GM19238 (cell line): ENCODE measurements around the gene PCDHGB4.
"Not testable (repeated sequence)": the region's sequence is repeated elsewhere in the genome, so short reads cannot be mapped to it uniquely, and the experiment has no call there.

ENCODE experiments used
- DNase-seq: peaks from one replicate; pipeline ENCODE4 v3.0.0; 2011; ENCODE audit warnings: low spot score; ENCODE audit not compliant: insufficient read length

PCDHGB4 gene

DNA sequence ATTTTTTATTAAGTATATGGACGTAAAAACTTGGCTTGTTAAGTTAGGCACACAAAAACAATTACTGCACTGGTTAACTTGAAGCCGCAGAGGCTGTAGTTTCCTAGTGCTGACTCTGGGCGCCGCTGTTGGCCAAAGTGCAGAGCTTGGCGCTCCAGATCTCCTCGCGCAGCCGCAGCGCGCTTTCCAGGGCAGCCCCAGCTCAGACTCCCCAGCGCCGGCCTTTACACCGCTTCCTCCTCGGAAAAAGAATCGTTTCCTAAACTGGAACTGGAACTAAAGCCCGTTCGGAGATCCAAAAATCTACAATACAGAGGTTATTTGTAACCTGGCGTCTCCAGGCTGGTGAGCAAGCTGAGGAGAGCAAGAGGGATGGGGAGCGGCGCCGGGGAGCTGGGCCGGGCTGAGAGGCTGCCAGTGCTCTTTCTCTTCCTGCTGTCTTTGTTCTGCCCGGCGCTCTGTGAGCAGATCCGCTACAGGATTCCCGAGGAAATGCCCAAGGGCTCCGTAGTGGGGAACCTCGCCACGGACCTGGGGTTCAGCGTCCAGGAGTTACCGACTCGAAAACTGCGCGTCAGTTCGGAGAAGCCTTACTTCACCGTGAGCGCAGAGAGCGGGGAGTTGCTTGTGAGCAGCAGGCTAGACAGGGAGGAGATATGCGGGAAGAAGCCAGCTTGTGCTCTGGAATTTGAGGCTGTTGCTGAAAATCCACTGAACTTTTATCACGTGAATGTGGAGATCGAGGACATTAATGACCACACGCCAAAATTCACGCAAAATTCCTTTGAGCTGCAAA, 10.5 kb downstream of the PCDHGB4 start, which contains the start of gene PCDHGB5:
TSS of gene PCDHGB5 (plus strand) at position 192 of the 796 bp plus-strand sequence. CDS start at position 373, 181 bp downstream.
- DNase-seq: peak; percentile 23

DNA sequence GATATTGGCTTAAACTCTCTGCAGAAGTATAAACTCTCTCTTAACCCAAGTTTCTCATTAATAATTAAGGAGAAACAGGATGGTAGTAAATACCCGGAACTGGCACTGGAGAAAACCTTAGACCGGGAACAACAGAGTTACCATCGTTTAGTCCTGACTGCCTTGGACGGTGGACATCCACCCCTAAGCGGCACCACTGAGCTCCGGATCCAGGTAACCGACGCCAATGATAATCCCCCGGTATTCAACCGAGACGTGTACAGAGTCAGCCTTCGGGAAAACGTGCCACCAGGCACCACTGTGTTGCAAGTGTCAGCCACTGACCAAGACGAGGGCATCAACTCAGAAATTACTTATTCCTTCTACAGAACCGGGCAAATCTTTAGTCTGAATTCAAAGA, 11.1 kb downstream of the PCDHGB4 start:
- DNase-seq: no peak

DNA sequence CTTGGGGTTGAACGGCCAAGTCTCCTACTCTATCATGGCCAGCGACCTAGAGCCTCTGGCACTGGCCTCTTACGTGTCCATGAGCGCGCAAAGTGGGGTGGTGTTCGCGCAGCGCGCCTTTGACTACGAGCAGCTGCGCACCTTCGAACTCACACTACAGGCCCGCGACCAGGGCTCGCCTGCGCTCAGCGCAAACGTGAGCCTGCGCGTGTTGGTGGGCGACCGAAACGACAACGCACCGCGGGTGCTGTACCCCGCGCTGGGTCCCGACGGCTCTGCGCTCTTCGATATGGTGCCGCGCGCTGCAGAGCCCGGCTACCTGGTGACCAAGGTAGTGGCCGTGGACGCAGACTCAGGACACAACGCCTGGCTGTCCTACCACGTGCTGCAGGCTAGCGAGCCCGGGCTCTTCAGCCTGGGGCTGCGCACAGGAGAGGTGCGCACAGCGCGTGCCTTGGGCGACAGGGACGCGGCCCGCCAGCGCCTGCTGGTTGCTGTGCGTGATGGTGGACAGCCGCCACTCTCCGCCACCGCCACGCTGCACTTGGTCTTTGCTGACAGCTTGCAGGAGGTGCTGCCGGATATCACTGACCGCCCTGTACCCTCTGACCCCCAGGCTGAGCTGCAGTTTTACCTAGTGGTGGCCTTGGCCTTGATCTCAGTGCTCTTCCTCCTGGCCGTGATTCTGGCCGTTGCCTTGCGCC, 12.2 kb downstream of the PCDHGB4 start:
- no peak for DNase-seq

DNA sequence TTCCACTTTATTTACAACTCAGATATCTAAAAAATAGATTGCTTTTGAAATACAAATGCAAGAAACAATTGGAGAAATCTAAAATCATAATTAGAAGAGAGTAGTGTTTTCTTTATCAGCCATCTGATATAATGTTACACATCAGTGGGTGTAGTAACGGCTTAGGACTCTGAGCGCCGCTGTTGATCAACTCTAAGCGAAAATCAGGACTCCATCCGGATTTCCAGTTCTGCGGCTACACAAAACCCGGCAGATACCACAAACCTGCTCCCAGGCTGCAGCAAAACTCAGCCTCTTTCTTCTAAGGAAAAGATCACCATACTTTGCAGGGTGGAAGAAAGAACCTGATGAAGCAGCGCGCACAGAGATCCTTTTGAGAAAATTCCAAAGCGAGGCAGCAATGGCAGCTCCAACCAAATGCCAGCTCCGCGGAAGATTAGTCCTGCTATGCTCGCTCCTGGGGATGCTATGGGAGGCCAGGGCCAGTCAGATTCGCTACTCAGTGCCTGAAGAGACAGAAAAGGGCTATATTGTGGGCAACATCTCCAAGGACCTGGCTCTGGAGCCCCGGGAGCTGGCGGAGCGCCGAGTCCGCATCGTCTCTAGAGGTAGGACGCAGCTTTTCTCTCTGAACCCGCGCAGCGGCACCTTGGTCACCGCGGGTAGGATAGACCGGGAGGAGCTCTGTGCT, 15.2 kb downstream of the PCDHGB4 start, which contains the start of gene PCDHGA9:
TSS of gene PCDHGA9 (plus strand) at position 226 of the 691 bp plus-strand sequence. CDS start at position 401, 175 bp downstream.
- DNase-seq: no peak

DNA sequence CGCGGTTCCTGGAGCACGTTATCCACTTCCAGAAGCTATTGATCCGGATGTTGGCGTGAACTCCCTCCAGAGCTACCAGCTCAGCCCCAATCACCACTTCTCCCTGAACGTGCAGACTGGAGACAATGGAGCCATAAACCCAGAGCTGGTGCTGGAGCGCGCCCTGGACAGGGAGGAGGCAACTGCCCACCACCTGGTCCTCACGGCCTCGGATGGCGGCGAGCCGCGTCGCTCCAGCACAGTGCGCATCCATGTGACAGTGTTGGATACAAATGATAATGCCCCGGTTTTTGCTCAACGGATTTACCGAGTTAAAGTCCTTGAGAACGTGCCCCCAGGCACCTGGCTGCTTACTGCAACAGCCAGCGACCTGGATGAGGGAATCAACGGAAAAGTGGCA, 15.9 kb downstream of the PCDHGB4 start:
- no peak for DNase-seq

DNA sequence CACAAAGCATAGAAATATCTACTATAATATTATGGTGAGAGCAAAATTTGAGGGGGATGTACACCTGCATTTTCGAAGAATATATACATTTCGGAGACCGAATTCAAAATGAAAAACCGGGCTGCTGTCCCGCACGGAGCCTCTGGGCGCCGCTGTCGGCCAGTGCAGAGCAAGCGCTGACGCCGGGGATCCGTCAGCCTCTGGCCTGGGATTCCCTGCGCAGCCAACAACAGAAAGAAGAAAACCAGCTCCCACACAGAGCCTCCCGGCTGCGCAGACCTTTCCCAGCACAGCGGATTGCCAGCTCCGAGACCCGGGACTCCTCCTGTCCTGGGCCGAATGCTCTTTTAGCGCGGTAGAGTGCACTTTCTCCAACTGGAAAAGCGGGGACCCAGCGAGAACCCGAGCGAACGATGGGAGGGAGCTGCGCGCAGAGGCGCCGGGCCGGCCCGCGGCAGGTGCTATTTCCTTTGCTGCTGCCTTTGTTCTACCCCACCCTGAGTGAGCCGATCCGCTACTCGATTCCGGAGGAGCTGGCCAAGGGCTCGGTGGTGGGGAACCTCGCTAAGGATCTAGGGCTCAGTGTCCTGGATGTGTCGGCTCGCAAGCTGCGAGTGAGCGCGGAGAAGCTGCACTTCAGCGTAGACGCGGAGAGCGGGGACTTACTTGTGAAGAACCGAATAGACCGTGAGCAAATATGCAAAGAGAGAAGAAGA, 20.4 kb downstream of the PCDHGB4 start, which contains the start of gene PCDHGB6:
TSS of gene PCDHGB6 (plus strand) at position 232 of the 716 bp plus-strand sequence. CDS start at position 414, 182 bp downstream.
- not testable (repeated sequence) for DNase-seq

DNA sequence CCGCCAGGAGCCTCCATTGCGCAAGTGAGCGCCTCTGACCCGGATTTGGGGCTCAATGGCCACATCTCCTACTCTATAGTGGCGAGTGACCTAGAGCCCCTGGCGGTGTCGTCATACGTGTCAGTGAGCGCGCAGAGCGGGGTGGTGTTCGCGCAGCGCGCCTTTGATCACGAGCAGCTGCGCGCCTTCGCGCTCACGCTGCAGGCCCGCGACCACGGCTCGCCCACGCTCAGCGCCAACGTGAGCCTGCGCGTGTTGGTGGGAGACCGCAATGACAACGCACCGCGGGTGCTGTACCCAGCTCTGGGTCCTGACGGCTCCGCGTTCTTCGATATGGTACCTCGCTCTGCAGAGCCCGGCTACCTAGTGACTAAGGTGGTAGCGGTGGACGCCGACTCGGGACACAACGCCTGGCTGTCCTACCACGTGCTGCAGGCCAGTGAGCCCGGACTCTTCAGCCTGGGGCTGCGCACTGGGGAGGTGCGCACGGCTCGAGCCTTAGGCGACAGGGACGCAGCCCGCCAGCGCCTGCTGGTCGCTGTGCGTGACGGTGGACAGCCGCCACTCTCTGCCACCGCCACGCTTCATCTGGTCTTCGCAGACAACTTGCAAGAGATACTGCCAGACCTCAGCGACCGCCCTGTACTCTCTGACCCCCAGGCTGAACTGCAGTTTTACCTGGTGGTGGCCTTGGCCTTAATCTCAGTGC, 22.3 kb downstream of the PCDHGB4 start:
- DNase-seq: no peak

DNA sequence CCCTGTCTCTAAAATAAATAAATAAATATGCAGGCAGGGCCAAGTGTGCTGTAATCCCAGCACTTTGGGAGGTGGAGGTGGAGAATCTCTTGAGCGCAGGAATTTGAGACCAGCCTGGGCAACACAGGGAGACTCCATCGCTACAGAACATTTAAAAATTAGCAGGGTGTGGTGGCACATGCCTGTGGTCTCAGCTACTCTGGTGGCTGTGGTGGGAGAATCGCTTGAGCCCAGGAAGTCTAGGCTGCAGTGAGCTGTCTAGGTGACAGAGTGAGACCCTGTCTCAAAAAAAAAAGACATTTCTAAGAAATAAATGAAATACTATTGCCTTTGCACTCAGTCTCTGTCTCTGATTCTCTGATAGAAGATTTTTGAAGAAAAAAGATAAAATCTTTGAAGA, 24.1 kb downstream of the PCDHGB4 start:
- no peak for DNase-seq

DNA sequence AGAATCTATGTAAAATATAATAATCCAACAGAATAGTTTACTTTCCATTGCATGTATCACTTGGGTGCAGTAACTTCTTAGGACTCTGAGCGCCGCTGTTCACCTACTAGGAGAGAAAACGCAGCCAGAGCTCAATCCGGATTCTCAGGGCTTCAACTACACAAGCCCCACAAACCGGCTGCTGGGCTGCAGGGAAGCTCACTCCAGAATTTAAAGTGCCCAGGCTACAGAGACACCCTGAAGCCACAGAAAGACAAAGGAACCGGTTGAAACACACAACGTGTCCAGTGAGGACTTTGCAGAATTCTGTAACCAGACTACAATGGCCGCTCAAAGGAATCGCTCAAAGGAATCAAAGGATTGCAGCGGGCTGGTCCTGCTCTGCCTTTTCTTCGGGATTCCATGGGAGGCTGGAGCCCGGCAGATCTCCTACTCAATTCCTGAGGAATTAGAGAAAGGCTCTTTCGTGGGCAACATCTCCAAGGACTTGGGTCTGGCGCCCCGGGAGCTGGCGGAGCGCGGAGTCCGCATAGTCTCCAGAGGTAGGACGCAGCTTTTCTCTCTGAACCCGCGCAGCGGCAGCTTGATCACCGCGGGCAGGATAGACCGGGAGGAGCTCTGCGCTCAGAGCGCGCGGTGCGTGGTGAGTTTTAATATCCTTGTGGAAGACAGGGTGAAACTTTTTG, 25.5 kb downstream of the PCDHGB4 start, which contains the start of gene PCDHGA10:
TSS of gene PCDHGA10 (plus strand) at position 134 of the 686 bp plus-strand sequence. CDS start at position 323, 189 bp downstream.
- peak; percentile 55 for DNase-seq

DNA sequence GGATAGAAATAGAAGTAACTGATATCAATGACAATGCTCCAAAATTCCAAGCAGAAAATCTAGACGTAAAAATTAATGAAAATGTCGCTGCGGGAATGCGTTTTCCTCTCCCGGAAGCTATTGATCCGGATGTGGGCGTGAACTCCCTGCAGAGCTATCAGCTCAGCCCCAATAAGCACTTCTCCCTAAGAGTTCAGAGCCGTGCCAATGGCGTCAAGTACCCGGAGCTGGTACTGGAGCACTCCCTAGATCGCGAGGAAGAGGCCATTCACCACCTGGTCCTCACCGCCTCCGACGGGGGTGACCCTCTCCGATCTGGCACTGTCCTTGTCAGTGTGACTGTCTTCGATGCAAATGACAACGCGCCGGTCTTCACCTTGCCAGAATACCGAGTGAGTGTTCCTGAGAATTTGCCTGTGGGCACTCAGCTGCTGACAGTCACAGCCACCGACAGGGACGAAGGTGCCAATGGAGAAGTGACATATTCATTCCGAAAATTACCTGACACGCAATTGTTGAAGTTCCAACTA, 26.1 kb downstream of the PCDHGB4 start:
- DNase-seq: no peak

DNA sequence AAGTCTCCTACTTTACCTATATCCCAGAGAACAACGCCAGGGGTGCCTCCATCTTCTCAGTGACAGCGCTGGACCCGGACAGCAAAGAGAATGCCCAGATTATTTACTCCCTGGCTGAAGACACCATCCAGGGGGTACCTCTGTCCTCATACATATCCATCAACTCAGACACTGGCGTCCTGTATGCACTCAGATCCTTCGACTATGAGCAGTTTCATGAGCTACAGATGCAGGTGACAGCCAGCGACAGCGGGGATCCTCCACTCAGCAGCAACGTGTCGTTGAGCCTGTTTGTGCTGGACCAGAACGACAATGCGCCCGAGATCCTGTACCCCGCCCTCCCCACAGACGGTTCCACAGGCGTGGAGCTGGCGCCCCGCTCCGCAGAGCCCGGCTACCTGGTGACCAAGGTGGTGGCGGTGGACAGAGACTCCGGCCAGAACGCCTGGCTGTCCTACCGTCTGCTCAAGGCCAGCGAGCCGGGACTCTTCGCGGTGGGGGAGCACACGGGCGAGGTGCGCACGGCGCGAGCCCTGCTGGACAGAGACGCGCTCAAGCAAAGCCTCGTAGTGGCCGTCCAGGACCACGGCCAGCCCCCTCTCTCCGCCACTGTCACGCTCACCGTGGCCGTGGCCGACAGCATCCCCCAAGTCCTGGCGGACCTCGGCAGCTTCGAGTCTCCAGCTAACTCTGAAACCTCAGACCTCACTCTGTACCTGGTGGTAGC, 27.2 kb downstream of the PCDHGB4 start:
- DNase-seq: not testable (repeated sequence)

DNA sequence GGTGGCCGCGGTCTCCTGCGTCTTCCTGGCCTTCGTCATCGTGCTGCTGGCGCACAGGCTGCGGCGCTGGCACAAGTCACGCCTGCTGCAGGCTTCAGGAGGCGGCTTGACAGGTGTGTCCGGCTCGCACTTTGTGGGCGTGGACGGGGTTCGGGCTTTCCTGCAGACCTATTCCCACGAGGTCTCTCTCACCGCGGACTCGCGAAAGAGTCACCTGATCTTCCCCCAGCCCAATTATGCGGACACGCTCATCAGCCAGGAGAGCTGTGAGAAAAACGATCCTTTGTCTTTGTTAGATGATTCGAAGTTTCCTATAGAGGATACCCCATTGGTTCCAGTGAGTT, 27.7 kb downstream of the PCDHGB4 start:
- DNase-seq: not testable (repeated sequence)

DNA sequence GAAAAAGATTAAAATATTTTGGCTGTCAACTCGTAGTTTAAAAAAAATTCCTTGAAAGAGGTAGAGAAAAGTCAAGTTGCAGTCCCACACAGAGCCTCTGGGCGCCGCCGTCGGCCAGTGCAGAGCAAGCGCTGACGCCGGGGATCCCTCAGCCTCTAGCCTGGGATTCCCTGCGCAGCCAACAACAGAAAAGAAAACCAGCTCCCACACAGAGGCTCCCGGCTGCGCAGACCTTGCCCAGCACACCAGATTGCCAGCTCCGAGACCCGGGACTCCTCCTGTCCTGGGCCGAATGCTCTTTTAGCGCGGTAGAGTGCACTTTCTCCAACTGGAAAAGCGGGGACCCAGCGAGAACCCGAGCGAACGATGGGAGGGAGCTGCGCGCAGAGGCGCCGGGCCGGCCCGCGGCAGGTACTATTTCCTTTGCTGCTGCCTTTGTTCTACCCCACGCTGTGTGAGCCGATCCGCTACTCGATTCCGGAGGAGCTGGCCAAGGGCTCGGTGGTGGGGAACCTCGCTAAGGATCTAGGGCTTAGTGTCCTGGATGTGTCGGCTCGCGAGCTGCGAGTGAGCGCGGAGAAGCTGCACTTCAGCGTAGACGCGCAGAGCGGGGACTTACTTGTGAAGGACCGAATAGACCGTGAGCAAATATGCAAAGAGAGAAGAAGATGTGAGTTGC, 30.1 kb downstream of the PCDHGB4 start, which contains the start of gene PCDHGB7:
TSS of gene PCDHGB7 (plus strand) at position 184 of the 679 bp plus-strand sequence. CDS start at position 367, 183 bp downstream.
- DNase-seq: peak; percentile 53

DNA sequence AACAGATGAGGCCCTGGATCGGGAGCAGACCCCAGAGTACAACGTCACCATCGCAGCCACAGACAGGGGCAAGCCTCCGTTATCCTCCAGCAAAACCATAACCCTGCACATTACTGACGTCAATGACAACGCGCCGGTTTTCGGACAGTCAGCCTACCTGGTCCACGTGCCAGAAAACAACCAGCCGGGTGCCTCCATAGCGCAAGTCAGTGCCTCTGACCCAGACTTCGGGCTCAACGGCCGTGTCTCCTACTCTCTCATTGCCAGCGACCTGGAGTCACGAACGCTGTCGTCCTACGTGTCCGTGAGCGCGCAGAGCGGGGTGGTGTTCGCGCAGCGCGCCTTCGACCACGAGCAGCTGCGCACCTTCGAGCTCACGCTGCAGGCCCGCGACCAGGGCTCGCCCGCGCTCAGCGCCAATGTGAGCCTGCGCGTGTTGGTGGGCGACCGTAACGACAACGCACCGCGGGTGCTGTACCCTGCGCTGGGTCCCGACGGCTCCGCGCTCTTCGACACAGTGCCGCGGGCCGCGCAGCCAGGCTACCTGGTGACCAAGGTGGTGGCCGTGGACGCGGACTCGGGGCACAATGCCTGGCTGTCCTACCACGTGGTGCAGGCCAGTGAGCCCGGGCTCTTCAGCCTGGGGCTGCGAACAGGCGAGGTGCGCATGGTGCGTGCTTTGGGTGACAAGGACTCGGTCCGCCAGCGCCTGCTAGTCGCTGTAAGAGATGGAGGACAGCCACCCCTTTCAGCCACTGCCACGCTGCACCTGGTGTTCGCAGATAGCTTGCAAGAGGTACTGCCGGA, 31.8 kb downstream of the PCDHGB4 start:
- DNase-seq: no peak

DNA sequence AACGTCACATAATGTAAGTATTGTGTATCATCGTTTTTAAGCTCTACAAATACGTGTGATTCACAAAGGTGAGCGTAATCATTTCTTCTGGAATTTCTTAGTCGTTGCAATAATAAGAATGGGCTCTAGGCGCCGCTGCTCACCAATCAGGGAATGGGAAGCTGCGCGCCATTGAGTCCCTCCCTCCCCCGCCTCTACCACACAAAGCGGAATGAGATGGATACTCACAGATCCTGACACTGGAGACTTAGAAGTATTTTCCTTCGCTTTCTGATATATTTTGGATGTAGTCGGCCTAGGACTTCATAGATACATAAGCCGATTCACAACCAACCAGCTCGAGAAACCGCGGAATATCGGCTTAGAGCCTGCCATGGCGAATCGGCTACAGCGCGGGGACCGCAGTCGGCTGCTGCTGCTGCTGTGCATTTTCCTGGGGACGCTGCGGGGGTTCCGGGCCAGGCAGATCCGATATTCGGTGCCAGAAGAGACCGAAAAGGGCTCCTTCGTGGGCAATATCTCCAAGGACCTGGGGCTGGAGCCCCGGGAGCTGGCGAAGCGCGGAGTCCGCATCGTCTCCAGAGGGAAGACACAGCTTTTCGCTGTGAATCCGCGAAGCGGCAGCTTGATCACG, 33.5 kb downstream of the PCDHGB4 start, which contains the start of gene PCDHGA11:
TSS of gene PCDHGA11 (plus strand) at position 197 of the 634 bp plus-strand sequence. CDS start at position 374, 177 bp downstream.
- no peak for DNase-seq

DNA sequence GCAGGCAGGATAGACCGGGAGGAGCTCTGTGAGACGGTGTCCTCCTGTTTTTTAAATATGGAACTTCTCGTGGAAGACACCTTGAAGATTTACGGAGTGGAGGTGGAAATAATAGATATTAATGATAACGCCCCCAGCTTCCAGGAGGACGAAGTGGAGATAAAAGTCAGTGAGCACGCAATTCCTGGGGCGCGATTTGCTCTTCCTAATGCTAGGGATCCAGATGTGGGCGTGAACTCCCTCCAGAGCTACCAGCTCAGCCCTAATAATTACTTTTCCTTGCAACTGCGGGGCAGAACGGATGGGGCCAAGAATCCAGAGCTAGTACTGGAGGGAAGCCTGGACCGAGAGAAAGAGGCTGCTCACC, 34.0 kb downstream of the PCDHGB4 start:
- DNase-seq: no peak
